GM19025 (cell line): ENCODE data around the gene TMEM43.

Source experiments
- ATAC-seq: cut with Tn5 transposase; IDR thresholded peaks from one replicate; pipeline ENCODE4 v1.9.1; 2021; ENCODE audit warnings: mild to moderate bottlenecking, low read depth, moderate library complexity; ENCODE audit not compliant: unreplicated experiment

TMEM43 gene

GRCh38 chr3:14137004-14137403 lies 12.2 kb downstream of the TMEM43 start:
- ATAC-seq, result no peak

- ATAC-seq, result no peak
These were observed 12.6 kb downstream of the TMEM43 start for GRCh38 chr3:14137445-14137844.

- ATAC-seq, result no peak
These were observed 13.4 kb downstream of the TMEM43 start for GRCh38 chr3:14138109-14138877.

GRCh38 chr3:14138878-14139655 lies 14.2 kb downstream of the TMEM43 start:
- ATAC-seq, result no peak

- no peak for ATAC-seq
These were observed 14.9 kb downstream of the TMEM43 start for GRCh38 chr3:14139771-14140170.

GRCh38 chr3:14140668-14141067 lies 15.8 kb downstream of the TMEM43 start:
- ATAC-seq, result no peak

- ATAC-seq, result no peak
These were observed 16.3 kb downstream of the TMEM43 start for GRCh38 chr3:14141144-14141543.

GRCh38 chr3:14141602-14142341 lies 16.9 kb downstream of the TMEM43 start:
- no peak for ATAC-seq

- ATAC-seq, result no peak
These were observed 17.9 kb downstream of the TMEM43 start for GRCh38 chr3:14142567-14143270.

GRCh38 chr3:14143271-14144225 lies 18.7 kb downstream of the TMEM43 start:
- ATAC-seq, result no peak

- peak; percentile 92 for ATAC-seq
These were observed 19.7 kb downstream of the TMEM43 start for GRCh38 chr3:14144423-14145075.

- no peak for ATAC-seq
These were observed 20.4 kb downstream of the TMEM43 start for GRCh38 chr3:14145236-14145635.

GRCh38 chr3:14145670-14146380 lies 21.0 kb downstream of the TMEM43 start:
- ATAC-seq, result no peak

- ATAC-seq, result no peak
These were observed 21.7 kb downstream of the TMEM43 start for GRCh38 chr3:14146381-14147065.

GRCh38 chr3:14147066-14147435 lies 22.2 kb downstream of the TMEM43 start:
- no peak for ATAC-seq

- ATAC-seq, result no peak
These were observed 22.8 kb downstream of the TMEM43 start for GRCh38 chr3:14147617-14148016.

- ATAC-seq, result no peak
These were observed 23.5 kb downstream of the TMEM43 start for GRCh38 chr3:14148041-14148985.
